ES-I3 (cell line): ENCODE measurements around the gene PGAP6.
"Not testable (repeated sequence)": the region's sequence is repeated elsewhere in the genome, so short reads cannot be mapped to it uniquely, and the experiment has no call there.

Experiments
- H3K36me3 ChIP-seq: 2 replicates; pipeline ENCODE4 v1.6.1; 2013; ENCODE audit warnings: mild to moderate bottlenecking, low read length, control low read depth, moderate library complexity; ENCODE audit not compliant: insufficient read depth
- H3K4me1 ChIP-seq: 2 replicates; pipeline ENCODE4 v1.6.1; 2013; ENCODE audit warnings: mild to moderate bottlenecking, control low read depth, low read length; ENCODE audit not compliant: insufficient read depth
- H3K9ac ChIP-seq: 2 replicates; pipeline ENCODE4 v1.6.1; 2013; ENCODE audit warnings: low read depth, mild to moderate bottlenecking, low read length, moderate library complexity
- H3K9me3 ChIP-seq: 2 replicates; pipeline ENCODE4 v1.6.1; 2013; ENCODE audit warnings: mild to moderate bottlenecking, low read length, moderate library complexity; ENCODE audit not compliant: control insufficient read depth, insufficient read depth

Gene PGAP6

DNA sequence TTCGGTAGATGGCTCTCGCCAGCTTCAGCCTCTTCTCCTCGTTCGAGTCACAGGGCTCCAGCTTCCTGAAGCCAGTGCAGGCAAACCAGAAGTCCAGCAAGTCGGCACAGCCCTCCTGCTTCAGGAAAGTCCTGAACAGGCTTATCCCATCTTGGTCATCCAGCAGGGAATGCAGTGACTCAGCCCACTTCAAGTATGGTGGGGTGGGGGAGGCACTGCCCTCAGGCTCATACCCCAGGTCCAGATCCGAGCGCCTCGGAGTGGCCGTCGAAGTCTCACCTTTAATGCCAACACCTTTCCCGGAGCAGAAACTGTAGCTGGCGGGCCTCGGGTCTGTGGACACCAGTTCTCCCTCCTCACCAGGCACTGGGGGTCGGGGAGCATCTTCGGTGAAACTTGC, 35.2 kb downstream of the PGAP6 start:
- Histone ChIP-seq H3K36me3 (peaks cover 8% of the 10 kb centered on the region), H3K9ac (no peak overlapping the region), H3K4me1 (peaks cover 13% of the 10 kb centered on the region; the same call in 1 of the 2 replicates), H3K9me3 (no peaks in the 10 kb centered on the region)

DNA sequence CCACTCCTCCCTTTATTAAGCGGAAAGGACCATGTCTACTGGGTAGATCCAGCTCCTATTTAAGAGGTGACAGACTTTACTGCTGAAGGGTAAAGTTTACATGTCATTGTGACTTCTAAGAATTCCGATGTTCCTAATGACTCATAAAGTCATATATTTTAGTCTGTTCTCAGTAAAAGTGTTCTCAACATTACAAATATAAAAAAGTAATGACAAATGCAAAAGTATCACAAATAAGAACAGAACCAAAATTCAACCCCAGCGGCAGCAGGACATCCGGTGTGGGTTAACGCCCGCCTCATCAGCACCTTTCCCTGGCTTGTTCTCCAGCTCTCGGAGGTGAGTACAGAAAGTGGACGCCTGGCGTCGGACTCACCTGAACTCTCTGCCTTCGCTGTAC, 36.0 kb downstream of the PGAP6 start:
- Histone ChIP-seq H3K9me3 (no peaks in the 10 kb centered on the region), H3K36me3 (peaks cover 8% of the 10 kb centered on the region), H3K4me1 (peaks cover 13% of the 10 kb centered on the region; the same call in 1 of the 2 replicates), H3K9ac (no peak overlapping the region)

- H3K9ac ChIP-seq: no peak overlapping the region
- peaks cover 8% of the 10 kb centered on the region; the same call in 1 of the 2 replicates for H3K4me1 ChIP-seq
- no peaks in the 10 kb centered on the region for H3K9me3 ChIP-seq
- peaks cover 8% of the 10 kb centered on the region for H3K36me3 ChIP-seq
Observed at GRCh38 chr16:342455-343213, 39.1 kb downstream of the PGAP6 start.

DNA sequence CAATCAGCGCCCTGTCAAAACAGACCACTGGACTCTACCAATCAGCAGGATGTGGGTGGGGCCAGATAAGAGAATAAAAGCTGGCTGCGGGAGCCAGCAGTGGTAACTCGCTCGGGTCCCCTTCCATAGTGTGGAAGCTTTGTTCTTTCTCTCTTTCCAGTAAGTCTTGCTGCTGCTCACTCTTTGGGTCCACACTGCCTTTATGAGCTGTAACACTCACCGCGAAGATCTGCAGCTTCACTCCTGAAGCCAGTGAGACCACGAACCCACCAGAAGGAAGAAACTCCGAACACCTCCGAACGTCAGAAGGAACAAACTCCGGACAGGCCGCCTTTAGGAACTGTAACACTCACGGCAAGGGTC, 39.8 kb downstream of the PGAP6 start:
- H3K9me3 ChIP-seq, H3K9ac ChIP-seq, H3K36me3 ChIP-seq, H3K4me1 ChIP-seq: not testable (repeated sequence)

DNA sequence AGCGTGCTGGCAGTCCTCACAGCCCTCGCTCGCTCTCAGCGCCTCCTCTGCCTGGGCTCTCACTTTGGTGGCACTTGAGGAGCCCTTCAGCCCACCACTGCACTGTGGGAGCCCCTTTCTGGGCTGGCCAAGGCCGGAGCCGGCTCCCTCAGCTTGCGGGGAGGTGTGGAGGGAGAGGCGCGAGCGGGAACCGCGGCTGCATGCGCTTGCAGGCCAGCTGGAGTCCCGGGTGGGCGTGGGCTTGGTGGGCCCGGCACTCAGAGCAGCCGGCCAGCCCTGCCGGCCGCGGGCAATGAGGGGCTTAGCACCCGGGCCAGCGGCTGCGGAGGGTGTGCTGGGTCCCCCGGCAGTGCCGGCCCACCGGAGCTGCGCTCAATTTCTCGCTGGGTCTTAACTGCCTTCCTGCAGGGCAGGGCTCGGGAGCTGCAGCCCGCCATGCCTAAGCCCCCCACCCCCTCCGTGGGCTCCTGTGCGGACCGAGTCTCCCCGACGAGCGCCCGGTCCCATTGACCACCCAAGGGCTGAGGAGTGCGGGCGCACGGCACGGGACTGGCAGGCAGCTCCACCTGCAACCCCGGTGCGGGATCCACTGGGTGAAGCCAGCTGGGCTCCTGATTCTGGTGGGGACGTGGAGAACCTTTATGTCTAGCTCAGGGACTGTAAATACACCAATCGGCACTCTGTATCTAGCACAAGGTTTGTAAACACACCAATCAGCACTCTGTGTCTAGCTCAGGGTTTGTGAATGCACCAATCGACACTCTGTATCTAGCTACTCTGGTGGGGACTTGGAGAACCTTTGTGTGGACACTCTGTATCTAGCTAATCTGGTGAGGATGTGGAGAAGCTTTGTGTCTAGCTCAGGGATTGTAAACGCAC, 40.4 kb downstream of the PGAP6 start:
- H3K9ac ChIP-seq, H3K36me3 ChIP-seq, H3K9me3 ChIP-seq, H3K4me1 ChIP-seq: not testable (repeated sequence)

GRCh38 chr16:340370-341091, 41.2 kb downstream of the PGAP6 start:
- Histone ChIP-seq H3K4me1 (no peaks in the 10 kb centered on the region), H3K9ac (no peak overlapping the region), H3K9me3 (no peaks in the 10 kb centered on the region), H3K36me3 (peaks cover 8% of the 10 kb centered on the region)

DNA sequence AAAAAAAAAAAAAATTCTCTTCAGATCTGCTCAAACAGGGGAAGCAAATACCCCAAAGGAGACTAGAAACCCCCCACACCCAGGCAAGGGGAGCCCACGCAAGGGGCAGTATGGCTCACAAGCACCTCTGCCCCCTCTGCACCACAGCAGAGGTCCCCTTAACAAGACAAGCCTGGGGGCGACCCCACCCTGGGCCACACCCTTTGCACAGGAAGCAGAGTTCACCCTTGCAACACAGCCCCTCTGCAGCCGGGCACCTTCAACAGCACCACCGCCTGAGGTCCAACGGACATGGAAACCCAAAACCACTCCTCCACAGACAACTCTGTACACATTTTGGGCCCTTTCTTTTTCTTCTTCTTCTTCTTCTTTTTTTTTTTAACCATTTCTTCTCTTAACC, 42.1 kb downstream of the PGAP6 start:
- H3K9ac ChIP-seq: no peak overlapping the region
- peaks cover 5% of the 10 kb centered on the region; the same call in 1 of the 2 replicates for H3K36me3 ChIP-seq
- H3K9me3 ChIP-seq: no peaks in the 10 kb centered on the region
- no peaks in the 10 kb centered on the region for H3K4me1 ChIP-seq

GRCh38 chr16:337975-338575, 43.7 kb downstream of the PGAP6 start:
- Histone ChIP-seq H3K9me3 (no peaks in the 10 kb centered on the region), H3K9ac (no peak overlapping the region), H3K36me3 (0 out of 2 replicates have a peak, but pooled peaks cover 3% of the 10 kb centered on the region), H3K4me1 (no peaks in the 10 kb centered on the region)

GRCh38 chr16:337437-337836, 44.3 kb downstream of the PGAP6 start:
- H3K4me1 ChIP-seq: no peaks in the 10 kb centered on the region

DNA sequence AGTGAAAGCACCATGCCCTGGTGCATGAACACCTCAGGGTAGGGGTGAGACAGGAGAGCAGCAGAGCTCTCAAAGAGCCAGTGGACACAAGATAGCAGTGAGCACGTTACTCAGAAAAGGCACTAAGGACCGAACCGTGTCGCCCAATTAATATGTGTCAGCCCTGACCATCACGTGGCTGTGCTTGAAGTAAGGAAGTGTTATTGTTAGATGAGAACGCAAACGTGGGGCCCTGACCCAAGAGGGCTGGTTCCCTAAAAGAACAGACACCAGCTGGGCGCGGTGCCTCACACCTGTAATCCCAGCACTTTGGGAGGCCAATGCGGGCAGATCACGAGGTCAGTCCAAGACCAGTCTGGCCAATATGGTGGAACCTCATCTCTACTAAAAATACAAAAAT, 45.5 kb downstream of the PGAP6 start:
- no peaks in the 10 kb centered on the region for H3K36me3 ChIP-seq
- peaks cover 3% of the 10 kb centered on the region; the same call in 1 of the 2 replicates for H3K4me1 ChIP-seq
- H3K9me3 ChIP-seq: no peaks in the 10 kb centered on the region
- no peak overlapping the region for H3K9ac ChIP-seq

More at GRCh38 chr16:337437-337836, 44.3 kb downstream of the PGAP6 start:
- Histone ChIP-seq H3K9me3 (no peaks in the 10 kb centered on the region), H3K36me3 (no peaks in the 10 kb centered on the region), H3K9ac (no peak overlapping the region)

DNA sequence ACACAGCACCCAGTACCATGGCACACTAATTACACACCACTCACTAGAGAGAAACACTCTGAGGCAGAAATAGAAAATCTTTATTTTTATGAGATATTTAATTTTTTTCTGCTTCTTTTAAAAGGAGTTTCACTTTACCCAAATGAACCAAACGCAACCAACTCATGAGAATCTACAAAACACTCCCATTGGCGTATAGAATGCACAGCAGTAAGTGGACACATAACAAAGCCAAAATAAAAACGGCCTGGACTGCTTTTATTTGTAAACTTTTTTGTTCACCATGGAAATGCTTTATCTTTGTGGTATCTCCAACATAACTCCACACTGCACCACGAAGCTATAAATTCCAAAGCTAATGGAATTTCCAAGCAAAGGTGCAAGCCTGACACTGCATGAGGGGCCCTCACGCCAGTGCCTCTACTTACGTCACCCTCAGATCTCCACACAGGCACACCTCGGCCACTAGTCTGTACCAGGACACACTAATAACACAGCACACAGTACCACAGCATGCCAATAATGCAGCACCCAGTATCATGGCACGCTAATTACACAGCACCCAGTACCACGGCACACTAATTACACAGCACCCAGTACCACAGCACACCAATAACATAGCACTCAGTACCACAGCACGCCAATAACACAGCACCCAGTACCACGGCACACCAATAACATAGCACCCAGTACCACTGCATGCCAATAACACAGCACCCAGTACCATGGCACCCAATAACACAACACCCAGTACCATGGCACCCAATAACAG, 46.7 kb downstream of the PGAP6 start:
- not testable (repeated sequence) for H3K9me3 ChIP-seq, H3K9ac ChIP-seq, H3K4me1 ChIP-seq, H3K36me3 ChIP-seq

DNA sequence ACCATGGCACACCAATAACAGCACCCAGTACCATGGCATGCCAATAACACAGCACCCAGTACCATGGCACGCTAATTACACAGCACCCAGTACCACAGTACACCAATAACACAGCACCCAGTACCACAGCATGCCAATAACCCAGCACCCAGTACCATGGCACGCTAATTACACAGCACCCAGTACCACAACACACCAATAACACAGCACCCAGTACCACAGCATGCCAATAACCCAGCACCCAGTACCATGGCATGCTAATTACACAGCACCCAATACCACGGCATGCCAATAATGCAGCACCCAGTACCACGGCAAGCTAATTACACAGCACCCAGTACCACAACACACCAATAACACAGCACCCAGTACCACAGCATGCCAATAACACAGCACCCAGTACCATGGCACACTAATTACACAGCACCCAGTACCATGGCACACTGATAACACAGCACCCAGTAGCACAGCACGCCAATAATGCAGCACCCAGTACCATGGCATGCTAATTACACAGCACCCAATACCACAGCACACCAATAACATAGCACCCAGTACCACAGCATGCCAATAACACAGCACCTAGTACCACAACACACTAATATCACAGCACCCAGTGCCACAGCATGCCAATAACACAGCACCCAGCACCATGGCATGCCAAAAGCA, 47.5 kb downstream of the PGAP6 start:
- not testable (repeated sequence) for H3K9ac ChIP-seq, H3K4me1 ChIP-seq, H3K36me3 ChIP-seq

GRCh38 chr16:333406-334094, 48.2 kb downstream of the PGAP6 start:
- Histone ChIP-seq H3K4me1 (peaks cover 3% of the 10 kb centered on the region; the same call in 1 of the 2 replicates), H3K36me3 (no peaks in the 10 kb centered on the region), H3K9ac (no peak overlapping the region), H3K9me3 (no peaks in the 10 kb centered on the region)

More for the DNA sequence above, 47.5 kb downstream of the PGAP6 start:
- not testable (repeated sequence) for H3K9me3 ChIP-seq
